ENCODE results near the gene PARP14. TPM values are rescaled to one million over a fixed set of nuclear protein-coding genes. Genes with fewer than 3 reads are reported as not detected.
A peak's percentile ranks its signal among the peaks of the same experiment; 100 is the strongest.

PARP14 gene
- total RNA-seq, 1 donor from 2014 or later: 21.9 TPM

DNA sequence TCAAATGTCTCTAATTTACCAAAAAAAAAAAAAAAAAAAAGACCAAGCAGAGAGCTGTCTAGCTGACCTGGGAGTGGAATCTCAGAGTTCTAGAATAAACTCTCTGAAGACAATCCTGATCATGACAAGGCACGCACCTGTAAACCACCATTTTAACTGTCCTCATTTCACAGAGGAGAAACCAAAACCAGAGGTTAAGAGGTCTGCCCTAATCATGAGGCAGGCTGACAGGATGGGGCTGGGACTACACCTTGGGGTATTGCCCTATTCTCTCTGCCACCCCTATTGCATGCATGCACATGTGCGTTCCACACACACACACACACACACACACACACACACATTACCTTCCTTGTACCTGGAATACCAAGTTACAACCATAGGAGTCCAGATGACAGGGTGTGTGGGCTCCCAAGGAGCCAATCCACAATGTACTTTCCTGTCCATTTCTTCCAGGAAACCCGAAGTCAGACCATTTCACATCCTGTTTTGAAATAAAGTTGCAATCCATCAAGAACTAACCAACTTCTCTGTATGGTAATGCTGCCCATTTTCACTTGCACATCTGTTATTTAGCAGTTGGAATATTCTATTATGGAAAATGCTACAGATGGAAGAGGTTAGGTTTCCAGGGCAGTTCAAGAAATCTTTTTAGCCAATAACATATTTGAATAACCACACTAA lies 78.4 kb downstream of the PARP14 start:
- Histone ChIP-seq H3K27ac (ENCODE audit: low read depth, low read length) (no peak overlapping the region), H3K36me3 (ENCODE audit: control insufficient read depth in 3 of 3, insufficient read depth in 3 of 3, low read length in 3 of 3) (peaks cover 9 to 17% (median 10%) of the 10 kb centered on the region in 3 donors), H3K27me3 (ENCODE audit: control insufficient read depth in 3 of 3, insufficient read depth in 3 of 3, low read length in 3 of 3) (no peaks in the 10 kb centered on the region)

DNA sequence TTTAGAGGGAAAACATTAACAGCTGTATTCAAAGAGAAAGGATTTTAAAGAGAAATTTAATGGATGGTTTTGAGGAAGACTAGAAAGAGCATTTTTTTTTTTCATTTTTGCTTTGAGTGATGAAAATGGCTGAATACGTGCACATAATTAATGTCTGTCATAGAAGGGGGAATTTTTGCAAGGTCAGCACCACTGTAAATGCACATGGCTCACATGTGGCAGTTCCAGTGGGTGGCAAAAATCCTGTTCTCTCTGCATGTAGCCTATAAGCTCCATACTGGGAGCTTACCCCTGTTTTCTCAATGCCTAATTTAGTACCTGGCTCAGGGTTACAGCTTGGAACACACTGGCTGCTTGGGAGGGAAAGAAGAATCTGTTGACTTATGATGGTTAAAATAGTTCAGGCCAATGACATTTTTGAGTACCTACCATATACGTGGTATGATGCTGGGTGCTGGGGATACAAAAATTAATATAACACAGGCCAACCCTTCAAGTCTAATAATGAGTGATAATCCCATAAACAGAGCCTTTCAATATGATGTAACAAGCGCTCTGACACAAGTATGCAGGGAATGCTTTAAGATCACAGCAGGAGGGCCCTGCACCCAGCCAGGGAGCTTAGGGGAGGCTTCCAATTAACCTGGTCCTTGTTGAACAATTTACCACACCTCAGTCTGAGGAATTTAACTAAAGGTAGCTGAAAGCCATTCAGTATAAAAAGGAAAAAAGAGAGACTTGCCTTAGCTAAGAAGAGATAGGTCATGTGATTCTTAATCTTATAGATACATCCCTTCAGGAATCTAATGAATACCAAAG lies 80.0 kb downstream of the PARP14 start:
- H3K4me3 ChIP-seq (ENCODE audit: low read length in 3 of 3): no peak overlapping the region
- no peak overlapping the region for H3K9ac ChIP-seq (ENCODE audit: low read depth in 1 of 3, low read length in 3 of 3)
- no peaks in the 10 kb centered on the region for H3K27me3 ChIP-seq (ENCODE audit: control insufficient read depth in 3 of 3, insufficient read depth in 3 of 3, low read length in 3 of 3)
- no peak overlapping the region for H3K27ac ChIP-seq (ENCODE audit: low read depth, low read length)
- no peaks in the 10 kb centered on the region for H3K9me3 ChIP-seq (ENCODE audit: control insufficient read depth in 3 of 3, low read length in 3 of 3)
- peaks cover 5 to 14% (median 8%) of the 10 kb centered on the region in 3 donors for H3K4me1 ChIP-seq (ENCODE audit: control insufficient read depth in 3 of 3, insufficient read depth in 3 of 3, low read length in 3 of 3)
- peaks cover 3 to 6% (median 4%) of the 10 kb centered on the region in 3 donors for H3K36me3 ChIP-seq (ENCODE audit: control insufficient read depth in 3 of 3, insufficient read depth in 3 of 3, low read length in 3 of 3)

More for the DNA sequence above, 78.4 kb downstream of the PARP14 start:
- Histone ChIP-seq H3K4me3 (ENCODE audit: low read length in 3 of 3) (no peak overlapping the region), H3K9me3 (ENCODE audit: control insufficient read depth in 3 of 3, low read length in 3 of 3) (peaks cover 0 to 2% (median 0%) of the 10 kb centered on the region in 3 donors), H3K4me1 (ENCODE audit: control insufficient read depth in 3 of 3, insufficient read depth in 3 of 3, low read length in 3 of 3) (peaks cover 5 to 17% (median 8%) of the 10 kb centered on the region in 3 donors), H3K9ac (ENCODE audit: low read depth in 1 of 3, low read length in 3 of 3) (no peak overlapping the region)

DNA sequence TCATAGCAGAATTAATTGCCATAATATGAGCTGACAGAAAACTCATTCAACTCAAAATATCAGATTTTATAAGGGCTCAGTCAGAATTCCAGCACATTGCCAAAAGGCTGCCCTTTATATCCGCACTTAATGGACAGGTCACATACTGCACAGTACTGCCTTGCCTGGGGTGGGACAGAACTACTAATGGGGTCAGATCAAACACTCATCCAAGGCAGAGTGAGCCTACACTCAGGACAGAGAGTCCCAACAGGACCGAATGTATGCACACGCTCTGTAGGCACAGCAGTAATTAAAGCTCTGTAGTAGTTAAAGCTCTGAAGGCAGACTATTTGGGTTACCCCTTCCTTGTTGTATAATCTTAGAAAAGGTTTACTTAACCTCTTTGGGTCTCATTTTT lies 85.8 kb downstream of the PARP14 start:
- Histone ChIP-seq H3K27ac (ENCODE audit: low read depth, low read length) (no peak overlapping the region), H3K4me3 (ENCODE audit: low read length in 3 of 3) (no peak overlapping the region), H3K4me1 (ENCODE audit: control insufficient read depth in 3 of 3, insufficient read depth in 3 of 3, low read length in 3 of 3) (peaks cover 12 to 20% (median 15%) of the 10 kb centered on the region in 3 donors), H3K9ac (ENCODE audit: low read depth in 1 of 3, low read length in 3 of 3) (no peak overlapping the region), H3K9me3 (ENCODE audit: control insufficient read depth in 3 of 3, low read length in 3 of 3) (no peaks in the 10 kb centered on the region), H3K36me3 (ENCODE audit: control insufficient read depth in 3 of 3, insufficient read depth in 3 of 3, low read length in 3 of 3) (peaks cover 0 to 4% (median 3%) of the 10 kb centered on the region in 3 donors), H3K27me3 (ENCODE audit: control insufficient read depth in 3 of 3, insufficient read depth in 3 of 3, low read length in 3 of 3) (no peaks in the 10 kb centered on the region)

DNA sequence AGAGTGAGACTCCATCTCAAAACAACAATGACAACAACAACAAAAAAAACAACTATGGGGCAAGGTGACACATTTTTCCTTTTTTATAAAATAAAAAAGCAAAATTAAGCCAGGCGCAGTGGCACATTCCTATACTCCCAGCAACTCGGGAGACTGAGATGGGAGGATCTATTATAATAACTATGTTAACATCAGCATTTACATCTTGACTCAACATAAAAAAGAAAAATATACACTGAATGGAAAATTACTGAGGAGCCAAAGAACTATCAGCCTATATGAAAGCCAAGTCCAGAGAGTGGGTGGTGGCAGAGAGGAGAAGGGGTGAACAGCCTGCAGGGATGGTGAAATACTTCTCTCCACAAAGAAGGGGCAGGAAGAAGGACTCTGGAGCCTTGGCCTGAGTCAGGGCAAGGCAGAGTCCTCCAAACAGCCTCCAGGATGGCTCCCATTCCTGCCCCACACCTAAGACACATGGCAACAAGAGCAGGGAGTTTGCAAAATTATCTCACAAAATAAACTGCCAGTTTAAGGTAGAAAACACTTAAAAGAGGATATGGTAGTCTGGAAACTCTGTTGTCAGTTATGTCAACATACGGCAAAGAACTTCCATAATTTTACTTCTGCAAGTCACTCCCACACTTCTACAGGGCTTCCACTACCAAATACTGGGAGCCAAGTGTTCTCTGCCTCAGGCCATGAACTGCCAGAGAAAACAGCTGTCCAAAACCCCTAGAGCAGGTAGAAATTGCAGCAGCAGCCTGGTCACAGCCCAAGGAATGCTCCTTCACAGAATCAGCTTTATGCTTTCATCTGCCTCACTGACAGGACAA lies 87.1 kb downstream of the PARP14 start:
- Histone ChIP-seq H3K9ac (ENCODE audit: low read depth in 1 of 3, low read length in 3 of 3) (peak overlapping the region in 2 of 3 donors; percentile 10 to 60), H3K4me1 (ENCODE audit: control insufficient read depth in 3 of 3, insufficient read depth in 3 of 3, low read length in 3 of 3) (peaks cover 17 to 20% (median 19%) of the 10 kb centered on the region in 3 donors), H3K27me3 (ENCODE audit: control insufficient read depth in 3 of 3, insufficient read depth in 3 of 3, low read length in 3 of 3) (no peaks in the 10 kb centered on the region), H3K27ac (ENCODE audit: low read depth, low read length) (peak overlapping the region; percentile 65), H3K4me3 (ENCODE audit: low read length in 3 of 3) (no peak overlapping the region), H3K9me3 (ENCODE audit: control insufficient read depth in 3 of 3, low read length in 3 of 3) (no peaks in the 10 kb centered on the region), H3K36me3 (ENCODE audit: control insufficient read depth in 3 of 3, insufficient read depth in 3 of 3, low read length in 3 of 3) (peaks cover 0 to 4% (median 3%) of the 10 kb centered on the region in 3 donors)

DNA sequence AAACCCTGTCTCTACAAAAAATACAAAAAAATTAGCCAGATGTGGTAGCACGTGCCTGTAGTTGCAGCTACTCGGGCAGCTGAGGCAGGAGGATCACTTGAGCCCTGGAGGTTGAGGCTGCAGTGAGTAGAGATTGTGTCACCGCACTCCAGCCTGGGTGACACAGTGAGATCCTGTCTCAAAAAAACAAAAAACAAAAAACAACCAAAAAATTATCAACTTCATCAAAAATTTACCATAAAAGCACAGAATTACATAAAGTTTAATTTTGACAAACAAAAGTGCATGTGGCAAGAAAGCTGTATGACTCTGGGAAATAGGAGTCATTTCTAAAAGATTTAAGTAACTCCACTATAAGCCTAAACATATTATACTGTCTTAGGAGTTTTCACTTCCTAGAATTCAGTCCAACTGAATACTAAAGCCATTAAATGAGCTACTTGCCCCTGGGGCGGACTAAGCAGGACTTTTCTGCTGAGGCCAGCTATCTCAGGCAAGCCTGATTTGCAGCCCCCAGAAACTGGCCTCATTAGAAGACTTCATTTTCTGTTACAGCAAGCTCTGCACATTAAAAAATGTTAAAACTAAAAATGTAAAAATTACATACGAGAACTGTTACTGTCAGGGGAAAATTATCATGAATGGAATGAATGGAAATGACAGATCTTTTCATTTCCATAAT lies 90.0 kb downstream of the PARP14 start:
- peaks cover 17 to 20% (median 19%) of the 10 kb centered on the region in 3 donors for H3K4me1 ChIP-seq (ENCODE audit: control insufficient read depth in 3 of 3, insufficient read depth in 3 of 3, low read length in 3 of 3)

DNA sequence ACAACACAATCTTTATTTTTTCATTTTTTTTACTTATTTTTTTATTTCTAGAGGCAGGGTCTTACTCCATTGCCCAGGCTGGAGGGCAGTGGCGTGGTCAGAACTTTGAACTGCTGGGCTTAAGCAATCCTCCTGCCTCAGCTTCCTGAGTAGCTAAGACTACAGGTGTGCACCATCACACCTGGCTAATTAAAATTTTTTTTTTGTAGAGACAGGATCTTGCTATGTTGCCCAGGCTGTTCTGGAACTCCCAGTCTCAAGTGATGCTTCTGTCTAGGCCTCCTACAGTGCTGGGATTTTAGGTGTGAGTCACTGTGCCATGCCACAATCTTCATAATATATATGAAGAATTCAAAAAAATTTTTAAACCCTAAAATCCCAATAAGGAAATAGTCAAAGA lies 92.2 kb downstream of the PARP14 start:
- Histone ChIP-seq H3K36me3 (ENCODE audit: control insufficient read depth in 3 of 3, insufficient read depth in 3 of 3, low read length in 3 of 3) (peaks cover 4 to 9% (median 7%) of the 10 kb centered on the region in 3 donors), H3K4me1 (ENCODE audit: control insufficient read depth in 3 of 3, insufficient read depth in 3 of 3, low read length in 3 of 3) (peaks cover 17% of the 10 kb centered on the region in 3 donors), H3K27me3 (ENCODE audit: control insufficient read depth in 3 of 3, insufficient read depth in 3 of 3, low read length in 3 of 3) (no peaks in the 10 kb centered on the region), H3K9me3 (ENCODE audit: control insufficient read depth in 3 of 3, low read length in 3 of 3) (no peaks in the 10 kb centered on the region), H3K9ac (ENCODE audit: low read depth in 1 of 3, low read length in 3 of 3) (no peak overlapping the region), H3K27ac (ENCODE audit: low read depth, low read length) (no peak overlapping the region), H3K4me3 (ENCODE audit: low read length in 3 of 3) (no peak overlapping the region)

More for the DNA sequence above, 90.0 kb downstream of the PARP14 start:
- Histone ChIP-seq H3K36me3 (ENCODE audit: control insufficient read depth in 3 of 3, insufficient read depth in 3 of 3, low read length in 3 of 3) (peaks cover 4 to 9% (median 7%) of the 10 kb centered on the region in 3 donors), H3K27me3 (ENCODE audit: control insufficient read depth in 3 of 3, insufficient read depth in 3 of 3, low read length in 3 of 3) (no peaks in the 10 kb centered on the region), H3K9me3 (ENCODE audit: control insufficient read depth in 3 of 3, low read length in 3 of 3) (no peaks in the 10 kb centered on the region), H3K9ac (ENCODE audit: low read depth in 1 of 3, low read length in 3 of 3) (no peak overlapping the region), H3K4me3 (ENCODE audit: low read length in 3 of 3) (no peak overlapping the region), H3K27ac (ENCODE audit: low read depth, low read length) (peak overlapping the region; percentile 25)

DNA sequence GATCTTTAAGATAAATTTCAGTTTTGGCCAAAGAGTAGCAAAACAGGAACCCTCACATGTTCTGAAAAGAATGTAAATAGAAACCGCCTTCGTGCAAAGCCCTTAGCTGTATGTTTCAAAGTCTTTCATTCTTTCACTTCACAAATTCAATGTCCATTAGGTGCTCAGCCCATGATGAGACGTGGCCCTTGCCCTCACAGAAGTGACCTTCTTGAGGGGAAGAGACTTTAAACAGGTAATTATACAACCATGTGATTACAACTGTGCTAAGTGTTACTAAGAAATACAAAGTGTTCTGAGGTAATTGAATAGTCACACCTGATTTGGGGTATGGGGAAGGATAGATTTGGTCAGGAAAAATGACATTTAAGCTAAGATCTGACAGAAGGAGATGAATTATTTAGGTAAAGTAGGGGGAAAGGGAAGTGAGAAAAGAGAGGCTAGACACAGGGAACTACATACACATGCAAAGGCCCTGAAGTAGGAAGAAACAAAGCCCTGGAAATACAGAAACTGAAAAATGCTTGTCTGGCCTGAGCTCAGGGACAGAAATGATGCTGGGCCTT lies 93.4 kb downstream of the PARP14 start:
- H3K27me3 ChIP-seq (ENCODE audit: control insufficient read depth in 3 of 3, insufficient read depth in 3 of 3, low read length in 3 of 3): no peaks in the 10 kb centered on the region
- H3K27ac ChIP-seq (ENCODE audit: low read depth, low read length): peak overlapping the region; percentile 26
- H3K4me1 ChIP-seq (ENCODE audit: control insufficient read depth in 3 of 3, insufficient read depth in 3 of 3, low read length in 3 of 3): peaks cover 8 to 9% (median 9%) of the 10 kb centered on the region in 3 donors
- no peaks in the 10 kb centered on the region for H3K9me3 ChIP-seq (ENCODE audit: control insufficient read depth in 3 of 3, low read length in 3 of 3)
- H3K36me3 ChIP-seq (ENCODE audit: control insufficient read depth in 3 of 3, insufficient read depth in 3 of 3, low read length in 3 of 3): peaks cover 4 to 9% (median 7%) of the 10 kb centered on the region in 3 donors
- H3K4me3 ChIP-seq (ENCODE audit: low read length in 3 of 3): no peak overlapping the region
- H3K9ac ChIP-seq (ENCODE audit: low read depth in 1 of 3, low read length in 3 of 3): no peak overlapping the region

DNA sequence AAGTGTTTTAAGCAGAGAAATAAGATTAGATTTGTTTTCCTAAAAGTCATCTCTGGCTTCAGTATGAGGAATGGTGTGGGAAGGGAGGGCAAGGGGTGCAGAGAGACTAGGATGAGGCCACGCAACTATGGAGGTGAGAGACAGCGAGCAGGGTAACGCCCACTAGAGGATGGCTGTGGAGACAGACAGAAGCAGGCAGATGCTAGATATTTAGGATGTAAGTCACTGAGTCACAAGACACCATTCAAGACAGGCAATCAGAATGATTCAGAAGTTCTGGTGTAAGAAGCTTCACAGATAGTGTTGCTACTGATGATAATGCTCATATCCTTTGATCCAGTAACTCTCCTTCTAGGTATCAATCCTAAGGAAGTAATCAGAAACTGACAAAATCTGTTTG lies 93.9 kb downstream of the PARP14 start:
- peaks cover 4 to 9% (median 5%) of the 10 kb centered on the region in 3 donors for H3K36me3 ChIP-seq (ENCODE audit: control insufficient read depth in 3 of 3, insufficient read depth in 3 of 3, low read length in 3 of 3)
- no peak overlapping the region for H3K4me3 ChIP-seq (ENCODE audit: low read length in 3 of 3)
- peaks cover 8 to 9% (median 9%) of the 10 kb centered on the region in 3 donors for H3K4me1 ChIP-seq (ENCODE audit: control insufficient read depth in 3 of 3, insufficient read depth in 3 of 3, low read length in 3 of 3)
- H3K27ac ChIP-seq (ENCODE audit: low read depth, low read length): peak overlapping the region; percentile 26
- no peaks in the 10 kb centered on the region for H3K27me3 ChIP-seq (ENCODE audit: control insufficient read depth in 3 of 3, insufficient read depth in 3 of 3, low read length in 3 of 3)
- H3K9me3 ChIP-seq (ENCODE audit: control insufficient read depth in 3 of 3, low read length in 3 of 3): no peaks in the 10 kb centered on the region
- H3K9ac ChIP-seq (ENCODE audit: low read depth in 1 of 3, low read length in 3 of 3): peak overlapping the region in 1 of 3 donors; percentile 3
